Placental epithelial cell (primary cell): Measurements from ENCODE around the gene GOLGA6L26. TPM values are rescaled to one million over a fixed set of nuclear protein-coding genes. Genes with fewer than 3 reads are reported as not detected.

ENCODE experiments used
- small RNA-seq: library from RNA; depleted of rRNA; stranded (forward); fragments of <200 nt; gene quantifications from one replicate; pipeline ENCODE3, GENCODE V24; 2012
- total RNA-seq: library from RNA; depleted of rRNA; stranded (reverse); fragments of >200 nt; gene quantifications from 2 replicates; pipeline ENCODE4 v1.2.3, GENCODE V29; 2012

The GOLGA6L26 gene
- not detected in 2 replicates for total RNA-seq

GRCh38 chr15:23334096-23334495 is at the start of gene GOLGA6L26:
Gene GOLGA6L26 (minus strand): TSS chr15:23334196. CDS start chr15:23334135, 61 bp downstream.

GRCh38 chr15:23354448-23354847 is 20.5 kb upstream of the GOLGA6L26 start, which contains the start of gene GOLGA8S:
Gene GOLGA8S (plus strand): TSS chr15:23354748. CDS start chr15:23354810, 62 bp downstream.

Small RNA genes lying within 50 kb of the gene (small RNA-seq; reads per million reads assigned to genes)
- not detected for gene RN7SL536P

Other genes with a start within 250 kb of the GOLGA6L26 start
- not detected in 2 replicates for gene GOLGA6L1, start 197.4 kb downstream of the GOLGA6L26 start, total RNA-seq
- gene GOLGA8S, start 20.6 kb upstream of the GOLGA6L26 start, total RNA-seq, result under 0.01 TPM in 1 of 2 replicates, not detected in the other
- gene GOLGA6L2, start 113.0 kb upstream of the GOLGA6L26 start, total RNA-seq, result not detected in 2 replicates
- gene MKRN3, start 231.5 kb upstream of the GOLGA6L26 start, total RNA-seq, result 0.11 and 1.6 TPM in 2 replicates